HL-60/S4 treated with phorbol 12-myristate 13-acetate at 8.2 ng/mL for 4 days and 3 days (cell line): ENCODE measurements around the gene CNTN2.

Source experiments
- in situ Hi-C: fragments of 300-500 bp; cut with MboI; formaldehyde crosslinking; loops from 2 replicates; pipeline ENCODE4 v1.15.0; 2022; ENCODE audit warnings: low sequenced_read_pairs

CNTN2 gene

GRCh38 chr1:205042911-205043806 lies at the start of gene CNTN2:
TSS of gene CNTN2 (plus strand) at chr1:205043212. CDS start at chr1:205053186, 9,974 bp downstream.
- in situ Hi-C loops, result no loop called here

GRCh38 chr1:204994086-204994862 lies 48.7 kb upstream of the CNTN2 start:
- in situ Hi-C loops, result loop anchor here (25.0 kb wide), 1 partner anchor 268 kb away; no protein-coding TSS in a partner anchor

GRCh38 chr1:204996981-204997380 lies 46.0 kb upstream of the CNTN2 start:
- in situ Hi-C loops, result loop anchor here (25.0 kb wide), 1 partner anchor 265 kb away; no protein-coding TSS in a partner anchor

GRCh38 chr1:204997591-204998355 lies 45.2 kb upstream of the CNTN2 start:
- in situ Hi-C loops, result loop anchor here (25.0 kb wide), 1 partner anchor 265 kb away; no protein-coding TSS in a partner anchor

- in situ Hi-C loops, result no loop called here
Measured at GRCh38 chr1:205001162-205001561, 41.9 kb upstream of the CNTN2 start.

GRCh38 chr1:205002705-205003104 lies 40.3 kb upstream of the CNTN2 start:
- in situ Hi-C loops, result no loop called here

GRCh38 chr1:205003358-205004131 lies 39.5 kb upstream of the CNTN2 start:
- in situ Hi-C loops, result no loop called here

GRCh38 chr1:205004351-205004750 lies 38.7 kb upstream of the CNTN2 start:
- in situ Hi-C loops, result no loop called here

GRCh38 chr1:205008896-205009295 lies 34.1 kb upstream of the CNTN2 start:
- in situ Hi-C loops, result no loop called here

- in situ Hi-C loops, result no loop called here
Measured at GRCh38 chr1:205009670-205010069, 33.3 kb upstream of the CNTN2 start.

GRCh38 chr1:205012391-205013140 lies 30.4 kb upstream of the CNTN2 start:
- in situ Hi-C loops, result no loop called here

GRCh38 chr1:205013683-205014367 lies 29.2 kb upstream of the CNTN2 start:
- in situ Hi-C loops, result no loop called here

GRCh38 chr1:205014783-205015182 lies 28.2 kb upstream of the CNTN2 start:
- in situ Hi-C loops, result no loop called here

- in situ Hi-C loops, result no loop called here
Measured at GRCh38 chr1:205015241-205015640, 27.8 kb upstream of the CNTN2 start.

GRCh38 chr1:205016075-205016474 lies 26.9 kb upstream of the CNTN2 start:
- in situ Hi-C loops, result no loop called here

- in situ Hi-C loops, result no loop called here
Measured at GRCh38 chr1:205016584-205016983, 26.4 kb upstream of the CNTN2 start.

GRCh38 chr1:205017001-205017400 lies 26.0 kb upstream of the CNTN2 start:
- in situ Hi-C loops, result no loop called here

- in situ Hi-C loops, result no loop called here
Measured at GRCh38 chr1:205017766-205018165, 25.2 kb upstream of the CNTN2 start.

- in situ Hi-C loops, result no loop called here
Measured at GRCh38 chr1:205018381-205018780, 24.6 kb upstream of the CNTN2 start.
